Fibroblast of pulmonary artery (primary cell): ENCODE measurements around the gene VAV2.

Experiments
- DNase-seq: peaks from one replicate; pipeline ENCODE4 v3.0.0-alpha.2; 2010; ENCODE audit warnings: low read depth
- H3K4me3 ChIP-seq: replicated peaks from 2 replicates; pipeline ENCODE4 v1.5.1; 2011; ENCODE audit warnings: low read depth, mild to moderate bottlenecking, control low read depth, low read length, moderate library complexity
- TF ChIP-seq, protein P1 (sequence below): IDR thresholded peaks from 2 replicates; pipeline ENCODE4 v1.5.1; 2011; ENCODE audit warnings: mild to moderate bottlenecking, control low read depth, low read length, inconsistent platforms; ENCODE audit errors: missing control alignments

VAV2 gene

DNA sequence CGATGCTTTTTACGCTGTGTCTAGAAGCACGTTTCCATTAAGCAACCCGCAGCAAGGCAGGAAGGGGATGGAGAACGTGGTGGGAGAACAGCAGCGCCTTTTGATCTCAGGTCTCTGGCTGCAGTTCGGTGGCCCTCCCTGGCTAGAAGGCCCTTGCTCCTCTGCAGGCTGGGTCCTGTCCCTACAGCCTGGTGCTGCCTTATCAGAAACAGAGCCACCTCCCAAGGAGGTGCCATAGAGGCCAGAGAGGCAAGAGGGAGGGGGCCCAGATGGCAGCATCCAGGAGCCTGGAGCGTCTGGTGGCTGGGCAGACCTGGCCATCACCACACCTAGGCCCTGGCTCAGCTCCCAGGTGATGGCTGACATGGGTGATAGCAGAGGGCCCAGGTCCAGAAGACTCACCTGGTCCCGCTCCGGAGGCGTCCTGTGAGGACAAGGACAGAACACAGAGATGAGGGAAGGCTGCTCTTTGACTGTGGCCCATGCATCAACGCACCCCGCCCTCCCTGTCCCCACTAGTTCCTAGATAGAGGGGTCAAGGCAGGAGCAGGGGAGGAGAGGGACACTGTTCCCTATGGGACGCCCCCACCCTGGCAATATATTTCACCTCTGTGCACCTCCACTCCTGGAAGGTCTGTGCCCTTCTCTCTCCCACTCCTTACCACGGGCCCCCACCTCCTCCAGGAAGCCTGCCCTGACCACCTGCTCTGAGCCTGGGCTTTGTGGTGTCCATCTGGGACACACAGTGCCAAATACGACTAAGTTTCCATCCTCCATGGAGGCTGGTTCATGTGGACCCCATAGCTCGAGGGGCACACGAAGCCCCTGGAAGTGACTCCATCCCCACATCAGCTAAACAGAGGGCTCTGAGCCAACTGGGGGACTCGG lies 212.4 kb downstream of the VAV2 start:
- DNase-seq, result no peak
- no peak overlapping the region for H3K4me3 ChIP-seq
- TF ChIP-seq, protein P1, sequence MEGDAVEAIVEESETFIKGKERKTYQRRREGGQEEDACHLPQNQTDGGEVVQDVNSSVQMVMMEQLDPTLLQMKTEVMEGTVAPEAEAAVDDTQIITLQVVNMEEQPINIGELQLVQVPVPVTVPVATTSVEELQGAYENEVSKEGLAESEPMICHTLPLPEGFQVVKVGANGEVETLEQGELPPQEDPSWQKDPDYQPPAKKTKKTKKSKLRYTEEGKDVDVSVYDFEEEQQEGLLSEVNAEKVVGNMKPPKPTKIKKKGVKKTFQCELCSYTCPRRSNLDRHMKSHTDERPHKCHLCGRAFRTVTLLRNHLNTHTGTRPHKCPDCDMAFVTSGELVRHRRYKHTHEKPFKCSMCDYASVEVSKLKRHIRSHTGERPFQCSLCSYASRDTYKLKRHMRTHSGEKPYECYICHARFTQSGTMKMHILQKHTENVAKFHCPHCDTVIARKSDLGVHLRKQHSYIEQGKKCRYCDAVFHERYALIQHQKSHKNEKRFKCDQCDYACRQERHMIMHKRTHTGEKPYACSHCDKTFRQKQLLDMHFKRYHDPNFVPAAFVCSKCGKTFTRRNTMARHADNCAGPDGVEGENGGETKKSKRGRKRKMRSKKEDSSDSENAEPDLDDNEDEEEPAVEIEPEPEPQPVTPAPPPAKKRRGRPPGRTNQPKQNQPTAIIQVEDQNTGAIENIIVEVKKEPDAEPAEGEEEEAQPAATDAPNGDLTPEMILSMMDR, result no peak

DNA sequence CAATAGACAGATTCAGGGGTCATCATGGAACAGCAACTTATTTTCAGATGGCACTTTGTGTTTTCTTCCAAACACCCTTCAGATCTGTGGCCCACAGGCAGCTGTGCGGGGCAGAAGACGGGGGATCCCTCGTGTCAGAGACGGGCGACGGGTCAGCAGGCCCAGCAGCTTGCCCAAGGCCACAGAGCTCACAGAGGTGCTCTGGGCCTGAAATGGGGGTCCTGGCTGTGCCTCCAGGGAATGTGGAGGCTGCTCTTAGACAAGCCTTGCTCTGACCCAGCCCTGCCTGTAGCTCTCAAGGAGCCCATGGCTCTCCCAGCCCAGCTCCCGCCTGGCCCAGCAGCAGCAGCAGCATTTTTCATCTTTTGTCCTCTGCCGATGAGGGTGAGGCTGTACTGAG lies 213.0 kb downstream of the VAV2 start:
- TF ChIP-seq, protein P1, result no peak
- DNase-seq, result no peak
- no peak overlapping the region for H3K4me3 ChIP-seq

DNA sequence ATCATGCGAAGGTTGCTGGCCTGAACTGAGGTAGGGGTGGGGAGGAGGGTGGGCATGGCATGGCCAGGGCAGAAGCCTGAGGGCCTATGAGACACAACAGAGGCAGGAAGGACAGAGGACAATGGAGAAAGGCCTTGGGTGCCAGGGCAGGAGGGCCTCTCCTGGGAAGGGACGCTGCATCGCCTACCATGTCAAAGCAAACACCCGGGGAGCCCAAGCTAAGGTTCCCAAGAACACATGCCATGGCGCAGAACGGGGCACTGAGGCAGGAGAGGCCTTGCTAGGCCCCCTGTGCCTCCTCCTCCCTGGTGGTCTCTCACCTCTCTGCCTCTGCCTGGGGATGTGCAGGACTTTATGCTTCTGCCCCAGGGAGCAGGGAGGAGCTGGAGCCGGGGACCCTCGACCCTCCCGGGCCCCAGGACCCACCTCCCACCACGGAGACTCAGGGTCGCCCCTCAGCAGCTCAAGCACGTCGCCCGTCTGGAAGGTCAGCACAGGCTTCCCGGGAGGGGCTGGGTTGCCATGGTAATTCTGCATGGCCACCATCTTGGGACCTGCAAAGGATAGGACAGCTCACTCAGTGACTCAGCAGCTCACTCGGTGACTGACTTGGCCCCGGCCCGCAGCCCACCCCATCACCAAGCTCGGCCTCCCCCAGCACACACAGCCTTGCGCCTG lies 213.6 kb downstream of the VAV2 start:
- TF ChIP-seq, protein P1, result no peak
- no peak for DNase-seq

DNA sequence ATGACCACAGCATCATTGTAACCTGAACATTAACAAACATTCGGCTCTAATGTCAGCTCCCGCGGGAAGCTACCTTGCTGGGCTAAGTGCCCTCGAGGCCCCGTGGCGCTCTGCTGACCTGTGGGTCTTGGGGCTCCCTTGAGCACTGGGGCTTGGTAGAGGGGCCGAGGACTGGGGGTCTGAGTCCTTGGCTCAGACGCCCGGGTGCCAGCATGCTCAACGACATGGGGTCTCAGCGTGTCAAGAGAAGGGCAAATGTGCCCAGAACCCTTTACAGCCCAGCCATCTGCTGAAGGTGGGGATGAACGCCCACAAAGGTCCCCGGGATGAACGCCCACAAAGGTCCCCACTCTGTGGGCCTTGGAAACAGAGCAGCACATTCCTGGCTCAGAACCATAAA lies 214.3 kb downstream of the VAV2 start:
- DNase-seq, result no peak
- TF ChIP-seq, protein P1, result no peak
- no peak overlapping the region for H3K4me3 ChIP-seq

More for the DNA sequence above, 213.6 kb downstream of the VAV2 start:
- H3K4me3 ChIP-seq, result no peak overlapping the region

DNA sequence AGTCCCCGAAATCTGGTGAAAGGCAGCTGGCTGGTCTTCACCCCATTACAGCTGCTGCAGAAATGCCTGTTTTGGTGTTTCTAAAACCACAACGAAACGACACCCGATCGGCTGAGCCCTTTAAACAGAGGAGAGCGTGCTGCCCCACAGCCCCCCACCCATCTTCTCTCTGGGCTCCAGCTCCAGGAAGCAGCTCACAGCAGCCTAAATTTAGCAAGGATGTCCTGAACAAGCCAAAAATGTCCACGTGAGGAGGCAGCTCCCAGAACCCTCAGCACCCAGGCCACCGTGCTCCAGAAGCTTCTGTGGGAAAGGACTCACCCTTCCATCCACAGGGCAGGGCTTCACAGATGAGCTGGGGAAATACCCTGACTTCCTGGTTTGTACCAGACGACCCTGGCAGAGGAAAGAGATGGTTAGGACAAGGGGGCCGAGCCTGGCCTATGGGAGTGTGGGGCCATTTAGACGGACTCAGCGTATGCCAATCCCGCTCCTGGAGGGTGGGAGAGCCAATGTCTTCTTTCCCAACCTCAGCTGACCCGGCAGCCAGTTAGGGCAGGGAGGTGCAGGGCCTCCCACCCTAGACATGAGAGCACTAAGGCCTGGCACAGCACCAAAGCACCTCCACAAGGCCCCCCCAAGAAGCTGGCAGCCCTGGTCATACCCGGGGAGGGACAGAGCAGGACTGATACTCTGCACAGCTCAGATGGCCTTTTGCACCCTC lies 214.9 kb downstream of the VAV2 start:
- H3K4me3 ChIP-seq, result no peak overlapping the region
- no peak for DNase-seq
- TF ChIP-seq, protein P1, result no peak

DNA sequence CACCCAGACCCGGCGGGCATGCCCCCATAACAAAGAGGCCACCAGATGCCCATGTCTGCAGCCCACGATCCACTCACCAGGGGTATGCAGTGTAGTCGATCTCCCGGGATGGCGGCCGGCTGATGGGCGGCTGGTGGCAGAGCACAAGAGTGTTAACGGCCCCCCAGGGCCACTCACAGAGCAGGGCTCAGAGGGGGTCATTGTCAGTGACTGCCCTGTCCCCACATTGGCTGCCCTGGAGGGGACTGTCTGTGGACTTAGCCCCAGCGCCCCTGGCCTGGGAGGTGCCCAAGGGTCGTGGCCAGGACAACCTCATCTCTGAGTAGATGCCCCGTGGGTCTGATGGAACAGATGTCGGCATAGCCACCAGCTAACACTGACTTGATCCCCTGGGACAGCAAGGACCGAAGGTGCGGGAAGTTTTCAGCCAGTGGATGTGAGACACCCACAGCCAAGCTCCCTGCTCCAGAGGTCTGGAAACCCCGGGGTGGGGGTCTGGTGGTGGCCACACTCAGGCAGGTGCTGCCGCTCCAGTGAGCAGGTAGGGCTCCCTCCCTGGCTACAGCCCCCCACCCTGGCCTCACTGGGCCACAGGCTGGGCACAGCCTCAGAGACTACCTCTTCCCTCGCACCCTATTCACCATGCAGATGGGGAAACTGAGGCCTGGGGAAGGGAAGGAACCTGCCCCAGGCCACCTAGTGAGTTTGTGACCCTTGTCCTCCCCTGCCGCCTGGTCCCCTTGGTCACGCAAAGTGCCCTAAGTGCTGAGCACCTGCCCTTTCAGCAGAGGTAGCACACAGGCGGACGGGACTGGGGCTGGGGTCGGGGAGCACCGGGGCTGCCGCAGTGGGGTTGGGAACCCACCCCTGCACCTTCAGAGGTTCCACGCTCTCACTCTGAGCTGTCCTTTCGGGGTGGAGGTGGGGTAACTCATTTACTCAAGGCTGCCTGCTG lies 215.9 kb downstream of the VAV2 start:
- H3K4me3 ChIP-seq, result no peak overlapping the region
- TF ChIP-seq, protein P1, result no peak

More for the DNA sequence above, 215.9 kb downstream of the VAV2 start:
- DNase-seq, result no peak
